HEK293 (cell line): ENCODE data around the gene C1orf141.

Experiments used
- CTCF ChIA-PET: fragments of 350-600 bp; formaldehyde crosslinking; extraction: SDS; loops from one replicate; lab custom pipeline; 2021; ENCODE audit warnings: antibody characterized with exemption; lab: Yijun Ruan, JAX
- POLR2A ChIA-PET: fragments of 300-600 bp; formaldehyde crosslinking; extraction: SDS; loops from one replicate; lab custom pipeline; 2020; ENCODE audit warnings: antibody characterized with exemption, inconsistent platforms; lab: Yijun Ruan, JAX
- H3K27ac ChIP-seq: fragments of 200-500 bp; sonication (Bioruptor generic); 2 replicates; pipeline ENCODE4 v1.5.1; 2014; ENCODE audit warnings: low read depth, low read length, control low read depth, inconsistent platforms; ENCODE audit errors: extremely low read depth
- H3K36me3 ChIP-seq, 2 experiments: fragments of 200-500 bp in 1 of 2; sonication (Bioruptor generic) in 1 of 2; 1 replicate in 1 of 2; 2 replicates in 1 of 2; pipeline ENCODE4 v1.5.1; 2014 to 2017; ENCODE audit warnings: inconsistent platforms in 2 of 2, low read length in 2 of 2; ENCODE audit not compliant: control insufficient read depth in 2 of 2, insufficient read depth in 1 of 2
- H3K4me1 ChIP-seq: fragments of 200-500 bp; sonication (Bioruptor generic); 2 replicates; pipeline ENCODE4 v1.5.1; 2014; ENCODE audit warnings: mild to moderate bottlenecking, low read length, inconsistent platforms; ENCODE audit not compliant: control insufficient read depth, insufficient read depth
- H3K4me3 ChIP-seq: 2 replicates; pipeline ENCODE4 v1.5.1; 2011; ENCODE audit warnings: low read depth, mild to moderate bottlenecking, control low read depth, low read length, moderate library complexity
- H3K9me3 ChIP-seq: fragments of 200-500 bp; sonication (Bioruptor generic); 2 replicates; pipeline ENCODE4 v1.5.1; 2014; ENCODE audit warnings: low read depth, low read length, inconsistent platforms; ENCODE audit not compliant: control insufficient read depth, insufficient read depth
- GLIS1 ChIP-seq: fragments of 450-650 bp; formaldehyde crosslinking; IDR thresholded peaks from 2 replicates; pipeline ENCODE4 v1.5.1; 2016; ENCODE audit warnings: missing biosample characterization, missing genetic modification characterization
- PRDM1 ChIP-seq: fragments of 450-650 bp; formaldehyde crosslinking; IDR thresholded peaks from 2 replicates; pipeline ENCODE4; 2016; ENCODE audit warnings: missing biosample characterization, missing genetic modification characterization
- SETDB1 ChIP-seq: IDR thresholded peaks from one replicate; pipeline ENCODE4 v1.6.1; 2017; ENCODE audit warnings: mild to moderate bottlenecking, low read length, moderate library complexity, mixed read lengths; ENCODE audit not compliant: insufficient read length
- ZNF140 ChIP-seq: fragments of 450-650 bp; formaldehyde crosslinking; IDR thresholded peaks from 2 replicates; pipeline ENCODE4 v1.5.1; 2016; ENCODE audit warnings: missing biosample characterization, missing genetic modification characterization
- ZNF2 ChIP-seq: fragments of 450-650 bp; formaldehyde crosslinking; IDR thresholded peaks from 2 replicates; pipeline ENCODE4 v1.5.1; 2016; ENCODE audit warnings: missing biosample characterization, missing genetic modification characterization
- ZNF239 ChIP-seq: fragments of 450-650 bp; formaldehyde crosslinking; IDR thresholded peaks from 2 replicates; pipeline ENCODE4 v1.5.1; 2016; ENCODE audit warnings: missing biosample characterization, missing genetic modification characterization
- ZNF274 ChIP-seq, 2 experiments: fragments of 200-500 bp in 1 of 2; fragments of 450-650 bp in 1 of 2; sonication (Bioruptor generic) in 1 of 2; formaldehyde crosslinking in 1 of 2; IDR thresholded peaks; 2 replicates each; pipeline versions ENCODE4 v1.5.1 to v1.6.1; 2014 to 2016; ENCODE audit warnings: borderline replicate concordance in 1 of 2, inconsistent platforms in 1 of 2, low read length in 1 of 2, missing biosample characterization in 1 of 2, missing genetic modification characterization in 1 of 2
- ZNF292 ChIP-seq: fragments of 450-650 bp; formaldehyde crosslinking; IDR thresholded peaks from 2 replicates; pipeline ENCODE4 v1.5.1; 2016; ENCODE audit warnings: low read depth, missing biosample characterization, missing genetic modification characterization, borderline replicate concordance
- ZNF335 ChIP-seq: fragments of 450-650 bp; formaldehyde crosslinking; conservative IDR thresholded peaks from 2 replicates; pipeline ENCODE4 v1.5.1; 2016; ENCODE audit warnings: missing biosample characterization, missing genetic modification characterization
- ZNF341 ChIP-seq: fragments of 450-650 bp; formaldehyde crosslinking; IDR thresholded peaks from 2 replicates; pipeline ENCODE4; 2016; ENCODE audit warnings: low read depth, missing biosample characterization, missing genetic modification characterization
- ZNF37A ChIP-seq: fragments of 450-650 bp; IDR thresholded peaks from 2 replicates; pipeline ENCODE4 v1.5.1; 2018; ENCODE audit warnings: missing biosample characterization, missing genetic modification characterization
- ZNF544 ChIP-seq: fragments of 450-650 bp; formaldehyde crosslinking; IDR thresholded peaks from 2 replicates; pipeline ENCODE4 v1.5.0; 2017; ENCODE audit warnings: missing biosample characterization, missing genetic modification characterization
- ZNF621 ChIP-seq: fragments of 450-650 bp; formaldehyde crosslinking; IDR thresholded peaks from 2 replicates; pipeline ENCODE4 v1.5.1; 2017; ENCODE audit warnings: missing biosample characterization, missing genetic modification characterization
- ZNF660 ChIP-seq: fragments of 450-650 bp; IDR thresholded peaks from 2 replicates; pipeline ENCODE4 v1.5.1; 2018; ENCODE audit warnings: missing biosample characterization, mild to moderate bottlenecking, missing genetic modification characterization
- ZNF837 ChIP-seq: fragments of 450-650 bp; formaldehyde crosslinking; IDR thresholded peaks from 2 replicates; pipeline ENCODE4 v1.5.1; 2016; ENCODE audit warnings: missing biosample characterization, missing genetic modification characterization
- ZSCAN16 ChIP-seq: fragments of 450-650 bp; formaldehyde crosslinking; IDR thresholded peaks from 2 replicates; pipeline ENCODE4 v1.5.1; 2016; ENCODE audit warnings: missing biosample characterization, missing genetic modification characterization
- ZSCAN23 ChIP-seq: fragments of 450-650 bp; formaldehyde crosslinking; IDR thresholded peaks from 2 replicates; pipeline ENCODE4 v1.5.1; 2016; ENCODE audit warnings: missing biosample characterization, missing genetic modification characterization
- TF ChIP-seq, protein P1 (sequence below): fragments of 450-650 bp; formaldehyde crosslinking; IDR thresholded peaks from 2 replicates; pipeline ENCODE4 v1.5.1; 2017; ENCODE audit warnings: missing biosample characterization, missing genetic modification characterization
- TF ChIP-seq, protein P2 (sequence below): fragments of 450-650 bp; formaldehyde crosslinking; IDR thresholded peaks from 2 replicates; pipeline ENCODE4 v1.5.1; 2016; ENCODE audit warnings: missing biosample characterization, missing genetic modification characterization
- TF ChIP-seq, protein P3 (sequence below): fragments of 450-650 bp; formaldehyde crosslinking; optimal IDR thresholded peaks from 2 replicates; pipeline ENCODE3; 2016; ENCODE audit warnings: missing biosample characterization, mild to moderate bottlenecking, missing genetic modification characterization
- TF ChIP-seq, protein P4 (sequence below): fragments of 450-650 bp; formaldehyde crosslinking; IDR thresholded peaks from 2 replicates; pipeline ENCODE4; 2016; ENCODE audit warnings: missing biosample characterization, missing genetic modification characterization

C1orf141 gene

DNA sequence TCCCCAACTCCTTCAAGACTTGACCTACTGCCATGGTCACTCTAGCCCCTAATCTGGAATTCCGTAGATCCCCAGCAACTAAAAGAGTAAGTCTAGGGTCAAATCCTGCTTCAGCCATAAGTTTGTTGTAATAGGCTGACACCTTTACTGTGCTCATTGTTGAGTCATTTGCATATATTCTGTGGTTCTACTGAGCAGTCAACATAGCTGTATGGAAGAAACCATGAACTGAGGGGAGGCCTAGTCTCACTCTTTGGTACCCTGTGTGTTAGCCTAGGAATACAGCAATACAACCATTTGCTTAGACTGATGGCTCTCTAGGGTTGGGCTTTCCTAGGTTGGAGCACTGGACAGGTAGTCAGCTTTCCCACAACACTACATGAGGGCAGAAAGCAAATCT, 57.2 kb downstream of the C1orf141 start:
- POLR2A ChIA-PET = no interaction called here
- TF ChIP-seq ZNF274 (IDR thresholded peaks at IDR 0.05; ENCODE audit: low read length) = no peak
- TF ChIP-seq ZNF274 (tag by site-specific recombination; IDR thresholded peaks at IDR 0.05; ENCODE audit: borderline replicate concordance) = no peak
- no peak for TF ChIP-seq ZNF341
- TF ChIP-seq ZNF544 = no peak
- no peak for TF ChIP-seq ZNF140 (tag by site-specific recombination)
- TF ChIP-seq, protein P1, sequence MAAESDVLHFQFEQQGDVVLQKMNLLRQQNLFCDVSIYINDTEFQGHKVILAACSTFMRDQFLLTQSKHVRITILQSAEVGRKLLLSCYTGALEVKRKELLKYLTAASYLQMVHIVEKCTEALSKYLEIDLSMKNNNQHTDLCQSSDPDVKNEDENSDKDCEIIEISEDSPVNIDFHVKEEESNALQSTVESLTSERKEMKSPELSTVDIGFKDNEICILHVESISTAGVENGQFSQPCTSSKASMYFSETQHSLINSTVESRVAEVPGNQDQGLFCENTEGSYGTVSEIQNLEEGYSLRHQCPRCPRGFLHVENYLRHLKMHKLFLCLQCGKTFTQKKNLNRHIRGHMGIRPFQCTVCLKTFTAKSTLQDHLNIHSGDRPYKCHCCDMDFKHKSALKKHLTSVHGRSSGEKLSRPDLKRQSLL (tag by site-specific recombination) = no peak
- no peak for TF ChIP-seq ZNF37A (tag by site-specific recombination)
- TF ChIP-seq ZNF239 (tag by site-specific recombination) = no peak
- no peak for TF ChIP-seq ZNF335 (tag by site-specific recombination)
- no peak for TF ChIP-seq ZNF292 (tag by site-specific recombination)
- no peak for TF ChIP-seq GLIS1 (tag by site-specific recombination)
- TF ChIP-seq, protein P2, sequence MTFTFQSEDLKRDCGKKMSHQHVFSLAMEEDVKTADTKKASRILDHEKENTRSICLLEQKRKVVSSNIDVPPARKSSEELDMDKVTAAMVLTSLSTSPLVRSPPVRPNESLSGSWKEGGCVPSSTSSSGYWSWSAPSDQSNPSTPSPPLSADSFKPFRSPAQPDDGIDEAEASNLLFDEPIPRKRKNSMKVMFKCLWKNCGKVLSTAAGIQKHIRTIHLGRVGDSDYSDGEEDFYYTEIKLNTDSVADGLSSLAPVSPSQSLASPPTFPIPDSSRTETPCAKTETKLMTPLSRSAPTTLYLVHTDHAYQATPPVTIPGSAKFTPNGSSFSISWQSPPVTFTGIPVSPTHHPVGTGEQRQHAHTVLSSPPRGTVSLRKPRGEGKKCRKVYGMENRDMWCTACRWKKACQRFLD (tag by site-specific recombination) = no peak
- TF ChIP-seq ZNF2 (tag by site-specific recombination) = no peak
- no peak for TF ChIP-seq ZNF660 (tag by site-specific recombination)
- TF ChIP-seq, protein P3, sequence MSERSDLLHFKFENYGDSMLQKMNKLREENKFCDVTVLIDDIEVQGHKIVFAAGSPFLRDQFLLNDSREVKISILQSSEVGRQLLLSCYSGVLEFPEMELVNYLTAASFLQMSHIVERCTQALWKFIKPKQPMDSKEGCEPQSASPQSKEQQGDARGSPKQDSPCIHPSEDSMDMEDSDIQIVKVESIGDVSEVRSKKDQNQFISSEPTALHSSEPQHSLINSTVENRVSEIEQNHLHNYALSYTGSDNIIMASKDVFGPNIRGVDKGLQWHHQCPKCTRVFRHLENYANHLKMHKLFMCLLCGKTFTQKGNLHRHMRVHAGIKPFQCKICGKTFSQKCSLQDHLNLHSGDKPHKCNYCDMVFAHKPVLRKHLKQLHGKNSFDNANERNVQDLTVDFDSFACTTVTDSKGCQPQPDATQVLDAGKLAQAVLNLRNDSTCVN (tag by site-specific recombination) = no peak
- no peak for TF ChIP-seq ZNF837 (tag by site-specific recombination)
- TF ChIP-seq ZSCAN23 (tag by site-specific recombination) = no peak
- TF ChIP-seq, protein P4, sequence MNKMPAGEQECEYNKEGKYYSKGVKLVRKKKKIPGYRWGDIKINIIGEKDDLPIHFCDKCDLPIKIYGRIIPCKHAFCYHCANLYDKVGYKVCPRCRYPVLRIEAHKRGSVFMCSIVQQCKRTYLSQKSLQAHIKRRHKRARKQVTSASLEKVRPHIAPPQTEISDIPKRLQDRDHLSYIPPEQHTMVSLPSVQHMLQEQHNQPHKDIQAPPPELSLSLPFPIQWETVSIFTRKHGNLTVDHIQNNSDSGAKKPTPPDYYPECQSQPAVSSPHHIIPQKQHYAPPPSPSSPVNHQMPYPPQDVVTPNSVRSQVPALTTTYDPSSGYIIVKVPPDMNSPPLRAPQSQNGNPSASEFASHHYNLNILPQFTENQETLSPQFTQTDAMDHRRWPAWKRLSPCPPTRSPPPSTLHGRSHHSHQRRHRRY (tag by site-specific recombination) = no peak
- no peak for TF ChIP-seq ZSCAN16 (tag by site-specific recombination)
- no peak for TF ChIP-seq PRDM1 (tag by site-specific recombination)
- no peak for TF ChIP-seq ZNF621 (tag by site-specific recombination)
- Histone ChIP-seq H3K27ac (no peak overlapping the region), H3K36me3 (no peaks in the 10 kb centered on the region), H3K4me1 (no peaks in the 10 kb centered on the region), H3K4me3 (no peak overlapping the region), H3K9me3 (no peaks in the 10 kb centered on the region)
- CTCF ChIA-PET = no interaction called here

DNA sequence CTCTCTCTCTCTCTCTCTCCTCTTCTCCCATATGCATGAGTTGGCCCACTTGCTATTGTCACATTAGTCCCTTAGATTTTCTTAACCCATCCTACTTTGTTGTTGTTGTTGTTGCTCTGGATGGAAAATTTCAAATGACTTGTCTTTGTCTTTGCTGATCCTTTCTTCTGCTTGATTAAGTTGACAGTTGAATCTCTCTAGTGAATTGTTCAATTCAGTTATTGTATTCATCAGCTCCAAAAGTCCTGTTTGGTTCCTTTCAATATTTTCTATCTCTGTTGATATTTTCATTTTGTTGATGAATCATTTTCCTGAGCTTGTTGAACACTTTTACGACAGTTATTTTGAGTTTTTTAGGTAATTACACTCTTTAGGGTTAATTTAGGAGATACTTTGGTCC, 62.0 kb downstream of the C1orf141 start:
- no peak overlapping the region for H3K4me3 ChIP-seq
- CTCF ChIA-PET = interaction anchor here (0.8 kb wide), 1 partner anchor 12 kb away, joined by 5 read pairs; no protein-coding TSS in a partner anchor
- no peak overlapping the region for H3K27ac ChIP-seq
- H3K4me1 ChIP-seq = no peaks in the 10 kb centered on the region
- H3K9me3 ChIP-seq = no peaks in the 10 kb centered on the region
- TF ChIP-seq SETDB1 = peak; percentile 23
- TF ChIP-seq, protein P1 (tag by site-specific recombination) = no peak
- TF ChIP-seq, all 188 proteins: peak for 1
- H3K36me3 ChIP-seq = no peaks in the 10 kb centered on the region
- POLR2A ChIA-PET = no interaction called here
